ENCODE measurements around the gene NTRK2.

DNA sequence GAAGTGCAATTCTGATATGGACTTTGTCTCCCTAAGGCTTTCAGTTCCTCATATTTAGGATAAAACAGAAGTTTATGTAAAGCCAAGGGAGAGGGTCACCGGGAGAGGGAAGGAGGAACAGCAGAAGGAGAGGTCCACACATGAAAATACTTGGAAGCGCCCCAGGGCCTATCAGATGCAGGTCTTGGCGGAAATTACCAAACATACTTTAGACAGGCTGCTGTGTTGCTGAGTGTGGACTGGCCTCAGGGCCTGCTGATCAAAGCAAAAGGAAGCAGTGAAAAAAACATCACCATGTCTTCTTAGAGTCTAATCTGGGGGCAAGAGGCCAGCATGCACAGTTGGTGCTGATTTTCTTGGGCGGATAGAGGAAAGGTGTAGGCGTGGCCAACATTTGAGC is 14.1 kb upstream of the NTRK2 start:
- TF ChIP-seq, protein P1, sequence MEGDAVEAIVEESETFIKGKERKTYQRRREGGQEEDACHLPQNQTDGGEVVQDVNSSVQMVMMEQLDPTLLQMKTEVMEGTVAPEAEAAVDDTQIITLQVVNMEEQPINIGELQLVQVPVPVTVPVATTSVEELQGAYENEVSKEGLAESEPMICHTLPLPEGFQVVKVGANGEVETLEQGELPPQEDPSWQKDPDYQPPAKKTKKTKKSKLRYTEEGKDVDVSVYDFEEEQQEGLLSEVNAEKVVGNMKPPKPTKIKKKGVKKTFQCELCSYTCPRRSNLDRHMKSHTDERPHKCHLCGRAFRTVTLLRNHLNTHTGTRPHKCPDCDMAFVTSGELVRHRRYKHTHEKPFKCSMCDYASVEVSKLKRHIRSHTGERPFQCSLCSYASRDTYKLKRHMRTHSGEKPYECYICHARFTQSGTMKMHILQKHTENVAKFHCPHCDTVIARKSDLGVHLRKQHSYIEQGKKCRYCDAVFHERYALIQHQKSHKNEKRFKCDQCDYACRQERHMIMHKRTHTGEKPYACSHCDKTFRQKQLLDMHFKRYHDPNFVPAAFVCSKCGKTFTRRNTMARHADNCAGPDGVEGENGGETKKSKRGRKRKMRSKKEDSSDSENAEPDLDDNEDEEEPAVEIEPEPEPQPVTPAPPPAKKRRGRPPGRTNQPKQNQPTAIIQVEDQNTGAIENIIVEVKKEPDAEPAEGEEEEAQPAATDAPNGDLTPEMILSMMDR (IDR thresholded peaks at IDR 0.05): no peak
- TF ChIP-seq POLR2A (IDR thresholded peaks at IDR 0.05): no peak

All from vagina (tissue), 2 donors.